ENCODE data around the gene SFXN1. TPM values are rescaled to one million over a fixed set of nuclear protein-coding genes. Genes with fewer than 3 reads are reported as not detected.

SFXN1 gene
- total RNA-seq, 2 experiments from 2014 or later, result 133 to 138 TPM

DNA sequence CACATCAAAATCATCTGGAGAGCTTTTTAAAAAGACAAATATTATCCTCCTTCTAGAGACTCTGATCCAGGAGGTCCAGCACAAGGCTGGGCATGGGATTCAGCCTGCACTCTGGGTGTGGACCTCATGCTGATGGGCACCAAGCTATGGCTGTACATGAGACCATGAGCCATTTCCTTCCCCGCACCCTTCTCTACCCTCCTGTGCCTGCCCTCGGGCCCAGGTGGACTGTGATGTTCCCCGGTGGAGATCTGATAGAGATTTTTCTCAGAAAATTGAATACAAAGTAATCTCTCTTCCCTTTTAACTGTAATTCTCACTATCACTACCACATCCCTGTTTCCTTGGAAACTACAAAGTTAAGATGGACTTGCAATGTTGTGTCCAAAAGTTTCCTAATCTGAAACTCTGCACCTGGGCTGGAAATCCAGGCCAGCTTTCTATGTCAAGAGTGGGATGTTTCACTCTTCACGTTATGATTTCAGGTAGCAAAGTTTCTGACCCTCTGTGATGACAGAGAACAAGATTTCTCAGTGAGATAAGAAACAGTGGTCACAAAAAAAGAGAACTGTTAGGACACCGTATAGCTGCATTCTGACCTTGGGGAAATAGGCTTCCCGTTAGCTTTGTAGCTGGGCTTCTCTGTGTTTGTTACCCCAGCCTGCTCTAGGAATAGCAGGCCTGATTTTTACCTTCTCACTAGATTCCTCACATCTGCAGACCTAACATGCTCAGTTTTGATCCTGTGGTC is 11.5 kb downstream of the SFXN1 start:
- peaks cover 27% of the 10 kb centered on the region for H3K4me1 ChIP-seq (ENCODE audit: insufficient read depth, low read length)
- H3K27me3 Mint-ChIP-seq, result no peaks in the 10 kb centered on the region
- DNase-seq (no peak), ATAC-seq (ENCODE audit: poor library complexity) (no peak)
- intact Hi-C loops (cut with DNase I, micrococcal nuclease), result no loop called here
- no peak overlapping the region for H3K4me3 Mint-ChIP-seq
- peaks cover 85% of the 10 kb centered on the region for H3K36me3 Mint-ChIP-seq (ENCODE audit: low read depth)
- ChIA-PET POLR2A (interaction anchor here (1.1 to 1.2 kb wide), 2 partner anchors 12 kb away, joined by 4 to 6 read pairs; partner anchors contain the start of gene SFXN1), CTCF (interaction anchor here (1.3 to 1.9 kb wide), 2 partner anchors 44 to 46 kb away, joined by 3 to 8 read pairs; partner anchors contain the start of gene DRD1)
- peaks cover 76% of the 10 kb centered on the region for H3K36me3 ChIP-seq (ENCODE audit: insufficient read depth, low read length)
- H3K4me1 Mint-ChIP-seq (ENCODE audit: low read depth), result peaks cover 65% of the 10 kb centered on the region
- no peaks in the 10 kb centered on the region for H3K9me3 Mint-ChIP-seq
- H3K27me3 ChIP-seq (ENCODE audit: control insufficient read depth in 1 of 2, insufficient read depth in 2 of 2, low read length in 2 of 2), result no peaks in the 10 kb centered on the region
- H3K9me3 ChIP-seq (ENCODE audit: control insufficient read depth in 1 of 2, insufficient read depth in 1 of 2, low read length in 2 of 2), result no peaks in the 10 kb centered on the region
- no peak for TF ChIP-seq CTCF (IDR thresholded peaks at IDR 0.05)
- no peak overlapping the region for H3K4me3 ChIP-seq (ENCODE audit: low read length)
- H3K27ac Mint-ChIP-seq, result peak overlapping the region; percentile 46
- peak overlapping the region in 1 of 2 donors; percentile 30 for H3K27ac ChIP-seq (ENCODE audit: low read depth in 1 of 2, low read length in 2 of 2)

DNA sequence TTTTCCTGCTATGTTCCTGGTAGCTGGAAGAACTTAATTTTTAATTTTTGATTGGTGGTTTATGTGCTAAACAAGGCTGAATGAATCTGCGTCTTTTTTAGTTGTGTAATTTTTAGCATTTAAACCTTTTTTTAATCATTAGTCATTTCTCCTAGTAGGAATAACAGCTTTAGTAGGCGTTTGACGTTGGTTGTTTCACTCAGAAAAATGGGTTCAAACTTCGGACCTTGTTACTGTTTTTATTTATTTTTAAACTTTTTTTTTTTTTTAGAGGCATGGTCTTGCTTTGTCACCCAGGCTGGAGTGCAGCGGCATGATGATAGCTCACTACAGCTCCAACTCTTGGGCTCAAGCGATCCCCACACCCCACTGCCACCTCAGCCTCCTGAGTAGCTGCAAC is 12.9 kb downstream of the SFXN1 start:
- H3K4me3 ChIP-seq (ENCODE audit: low read length), result no peak overlapping the region
- no peaks in the 10 kb centered on the region for H3K27me3 ChIP-seq (ENCODE audit: control insufficient read depth in 1 of 2, insufficient read depth in 2 of 2, low read length in 2 of 2)
- Mint-ChIP-seq H3K4me1 (ENCODE audit: low read depth) (peaks cover 57% of the 10 kb centered on the region), H3K27me3 (no peaks in the 10 kb centered on the region), H3K27ac (no peak overlapping the region), H3K9me3 (no peaks in the 10 kb centered on the region), H3K4me3 (no peak overlapping the region), H3K36me3 (ENCODE audit: low read depth) (peaks cover 82% of the 10 kb centered on the region)
- H3K27ac ChIP-seq (ENCODE audit: low read depth in 1 of 2, low read length in 2 of 2), result no peak overlapping the region
- H3K36me3 ChIP-seq (ENCODE audit: insufficient read depth, low read length), result peaks cover 75% of the 10 kb centered on the region
- POLR2A ChIA-PET, result interaction anchor here (0.9 to 1.2 kb wide), 2 partner anchors 13 to 24 kb away, joined by 3 to 6 read pairs; partner anchors contain the start of gene SFXN1
- CTCF ChIA-PET, result interaction anchor here (1.0 to 2.3 kb wide), 5 partner anchors 11 to 47 kb away, joined by 3 to 8 read pairs (median 3); partner anchors contain the start of gene DRD1
- DNase-seq (no peak), ATAC-seq (ENCODE audit: poor library complexity) (no peak)
- no peaks in the 10 kb centered on the region for H3K9me3 ChIP-seq (ENCODE audit: control insufficient read depth in 1 of 2, insufficient read depth in 1 of 2, low read length in 2 of 2)
- intact Hi-C loops (cut with DNase I, micrococcal nuclease), result no loop called here
- H3K4me1 ChIP-seq (ENCODE audit: insufficient read depth, low read length), result peaks cover 23% of the 10 kb centered on the region
- TF ChIP-seq CTCF (IDR thresholded peaks at IDR 0.05), result no peak

DNA sequence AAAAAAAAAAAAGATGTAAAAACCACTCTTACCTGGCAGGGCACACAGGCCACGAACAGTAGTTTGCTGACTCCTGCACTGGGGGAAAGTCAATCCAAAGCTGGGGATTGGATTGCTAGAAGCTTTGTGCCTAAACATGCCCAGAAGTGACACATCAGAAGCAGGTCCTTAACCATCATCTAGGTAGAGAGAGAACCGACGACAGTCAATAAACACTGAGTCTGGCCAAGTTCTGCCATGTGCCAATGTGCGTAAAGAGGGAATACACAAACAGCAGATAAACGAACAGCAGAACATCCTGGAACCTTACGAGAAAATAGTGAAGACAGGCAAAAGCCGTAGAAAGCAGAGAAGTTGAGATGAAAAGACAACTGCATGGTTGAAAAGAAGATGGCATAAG is 14.9 kb downstream of the SFXN1 start:
- Mint-ChIP-seq H3K4me1 (ENCODE audit: low read depth) (peaks cover 46% of the 10 kb centered on the region), H3K27ac (peak overlapping the region; percentile 27), H3K9me3 (no peaks in the 10 kb centered on the region), H3K36me3 (ENCODE audit: low read depth) (peaks cover 84% of the 10 kb centered on the region), H3K4me3 (no peak overlapping the region), H3K27me3 (no peaks in the 10 kb centered on the region)
- intact Hi-C loops (cut with DNase I, micrococcal nuclease), result no loop called here
- no peak for ATAC-seq (ENCODE audit: poor library complexity)
- no peak overlapping the region for H3K27ac ChIP-seq (ENCODE audit: low read depth in 1 of 2, low read length in 2 of 2)
- ChIA-PET POLR2A (no interaction called here), CTCF (no interaction called here)
- DNase-seq, result no peak
- no peak overlapping the region for H3K4me3 ChIP-seq (ENCODE audit: low read length)
- H3K27me3 ChIP-seq (ENCODE audit: control insufficient read depth in 1 of 2, insufficient read depth in 2 of 2, low read length in 2 of 2), result no peaks in the 10 kb centered on the region
- no peak for TF ChIP-seq CTCF (IDR thresholded peaks at IDR 0.05)
- peaks cover 16% of the 10 kb centered on the region for H3K4me1 ChIP-seq (ENCODE audit: insufficient read depth, low read length)
- H3K36me3 ChIP-seq (ENCODE audit: insufficient read depth, low read length), result peaks cover 80% of the 10 kb centered on the region
- H3K9me3 ChIP-seq (ENCODE audit: control insufficient read depth in 1 of 2, insufficient read depth in 1 of 2, low read length in 2 of 2), result no peaks in the 10 kb centered on the region

Measured in CD4-positive, alpha-beta T cell (primary cell).